Chondrocyte (in vitro differentiated cells): ENCODE data around the gene H2BK1. TPM values are rescaled to one million over a fixed set of nuclear protein-coding genes. Genes with fewer than 3 reads are reported as not detected.

Experiments used
- DNase-seq: peaks from one replicate; pipeline ENCODE4 v3.0.0; 2021; ENCODE audit warnings: mixed read lengths, low spot score
- H3K27ac Mint-ChIP-seq: one replicate; pipeline ENCODE4 v1.8.0; 2021; ENCODE audit warnings: mild to moderate bottlenecking, moderate library complexity, mixed read lengths; ENCODE audit not compliant: unreplicated experiment
- H3K27me3 Mint-ChIP-seq: 2 replicates; pipeline ENCODE4 v1.8.0; 2021; ENCODE audit warnings: low read depth, mixed read lengths
- H3K36me3 Mint-ChIP-seq: 2 replicates; pipeline ENCODE4 v1.8.0; 2021; ENCODE audit warnings: low read depth, mixed read lengths
- H3K4me1 Mint-ChIP-seq: 2 replicates; pipeline ENCODE4 v1.8.0; 2021; ENCODE audit warnings: low read depth, mild to moderate bottlenecking, mixed read lengths
- H3K4me3 Mint-ChIP-seq: one replicate; pipeline ENCODE4 v1.8.0; 2021; ENCODE audit warnings: mild to moderate bottlenecking, moderate library complexity, mixed read lengths; ENCODE audit not compliant: unreplicated experiment
- H3K9me3 Mint-ChIP-seq: 2 replicates; pipeline ENCODE4 v1.8.0; 2021; ENCODE audit warnings: low read depth, mixed read lengths
- total RNA-seq: library from RNA; stranded (reverse); gene quantifications from 3 replicates; pipeline ENCODE4 v1.2.1, GENCODE V29; 2021
- TF ChIP-seq, protein P1 (sequence below): fragments of 200-600 bp; sonication (generic); IDR thresholded peaks from 2 replicates; pipeline ENCODE4 v1.5.0; 2021; ENCODE audit warnings: antibody characterized with exemption, mild to moderate bottlenecking, moderate library complexity

H2BK1 gene
- total RNA-seq, 1 donor from 2014 or later, result not detected

DNA sequence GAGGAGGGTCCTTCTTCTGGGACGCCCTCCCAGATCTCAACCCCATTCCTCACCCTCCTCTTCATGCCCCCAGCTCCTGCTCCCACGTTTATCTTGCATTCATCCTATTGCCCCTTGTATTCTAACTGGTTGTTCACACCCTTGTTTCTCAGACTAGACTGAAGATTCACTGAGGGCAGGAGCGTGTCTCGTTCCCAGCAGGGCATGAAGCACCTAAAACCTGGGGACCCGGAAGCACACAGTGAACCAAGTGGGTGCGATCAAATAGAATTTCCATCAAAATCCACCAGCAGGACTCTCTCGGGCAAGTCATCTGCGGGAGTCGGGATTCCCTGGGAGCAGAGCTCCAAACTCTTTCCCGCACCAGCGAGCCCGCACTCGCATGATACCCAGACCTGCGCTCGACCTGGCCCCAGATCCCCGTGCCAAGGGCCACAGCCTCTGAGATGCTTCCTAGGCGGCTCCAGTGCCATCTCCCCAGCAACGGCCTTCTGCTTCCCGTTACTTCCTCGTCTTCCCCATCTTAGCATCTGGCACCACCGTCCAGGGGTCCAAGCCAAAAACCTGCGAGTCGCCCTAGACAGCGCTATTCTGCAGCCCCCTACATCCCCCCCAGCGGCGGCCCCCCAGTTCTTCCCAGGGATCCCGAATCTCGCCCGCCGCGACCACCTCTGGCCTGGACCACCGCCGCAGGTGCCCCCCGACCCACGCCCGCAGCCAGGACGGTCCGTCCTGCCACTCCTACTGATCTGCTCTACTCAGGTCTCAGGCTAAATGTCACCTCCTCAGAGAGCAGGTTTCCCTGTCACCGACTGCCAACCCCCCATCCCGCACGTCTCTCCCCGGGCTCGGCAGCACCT is 36.7 kb downstream of the H2BK1 start:
- no peak overlapping the region for H3K4me3 Mint-ChIP-seq
- H3K27ac Mint-ChIP-seq, result no peak overlapping the region
- TF ChIP-seq, protein P1, sequence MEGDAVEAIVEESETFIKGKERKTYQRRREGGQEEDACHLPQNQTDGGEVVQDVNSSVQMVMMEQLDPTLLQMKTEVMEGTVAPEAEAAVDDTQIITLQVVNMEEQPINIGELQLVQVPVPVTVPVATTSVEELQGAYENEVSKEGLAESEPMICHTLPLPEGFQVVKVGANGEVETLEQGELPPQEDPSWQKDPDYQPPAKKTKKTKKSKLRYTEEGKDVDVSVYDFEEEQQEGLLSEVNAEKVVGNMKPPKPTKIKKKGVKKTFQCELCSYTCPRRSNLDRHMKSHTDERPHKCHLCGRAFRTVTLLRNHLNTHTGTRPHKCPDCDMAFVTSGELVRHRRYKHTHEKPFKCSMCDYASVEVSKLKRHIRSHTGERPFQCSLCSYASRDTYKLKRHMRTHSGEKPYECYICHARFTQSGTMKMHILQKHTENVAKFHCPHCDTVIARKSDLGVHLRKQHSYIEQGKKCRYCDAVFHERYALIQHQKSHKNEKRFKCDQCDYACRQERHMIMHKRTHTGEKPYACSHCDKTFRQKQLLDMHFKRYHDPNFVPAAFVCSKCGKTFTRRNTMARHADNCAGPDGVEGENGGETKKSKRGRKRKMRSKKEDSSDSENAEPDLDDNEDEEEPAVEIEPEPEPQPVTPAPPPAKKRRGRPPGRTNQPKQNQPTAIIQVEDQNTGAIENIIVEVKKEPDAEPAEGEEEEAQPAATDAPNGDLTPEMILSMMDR, result no peak
- H3K36me3 Mint-ChIP-seq, result no peaks in the 10 kb centered on the region
- no peak for DNase-seq
- H3K4me1 Mint-ChIP-seq, result peaks cover under 1% of the 10 kb centered on the region
- no peaks in the 10 kb centered on the region for H3K9me3 Mint-ChIP-seq
- peaks cover 48% of the 10 kb centered on the region for H3K27me3 Mint-ChIP-seq

DNA sequence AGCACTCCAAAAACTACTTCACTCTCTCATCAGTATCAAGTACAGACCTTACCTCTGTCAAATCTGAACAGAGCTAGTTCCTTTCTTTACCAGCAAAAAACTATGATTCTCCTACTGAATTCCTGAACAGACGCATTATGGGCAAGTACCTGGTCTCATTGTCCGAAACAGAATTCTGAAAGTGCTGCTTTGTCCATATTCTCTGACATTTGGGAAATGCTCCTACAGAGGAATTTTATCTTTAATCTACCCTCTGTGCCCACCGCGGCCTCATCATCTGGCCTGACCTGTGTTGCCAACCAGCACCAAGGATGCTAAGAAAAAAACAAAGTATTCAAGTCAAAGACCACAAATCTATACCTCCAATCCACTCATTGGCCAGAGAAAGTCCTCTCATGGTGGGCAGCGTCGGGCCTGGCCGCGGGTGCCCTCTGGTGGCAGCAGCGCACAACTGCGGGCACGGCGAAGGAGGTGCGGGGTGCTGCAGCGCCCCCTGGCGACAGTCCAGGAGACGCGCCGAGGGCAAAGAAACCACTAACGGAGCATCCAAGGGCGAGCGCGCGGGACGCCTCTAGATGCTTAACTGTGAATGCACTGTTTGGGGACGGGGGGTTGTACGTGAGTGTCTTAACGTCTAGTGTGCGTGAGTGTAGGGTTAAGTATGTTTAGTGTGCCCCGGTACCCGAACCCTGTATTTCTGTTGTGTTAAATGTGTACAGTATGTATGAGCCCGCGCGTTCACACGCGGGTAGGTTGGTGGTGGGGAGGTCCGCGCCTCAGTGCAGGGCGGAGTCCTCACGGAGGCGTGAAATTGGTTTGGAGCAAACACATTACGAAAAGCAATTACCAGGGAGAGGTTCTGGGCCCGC is 37.8 kb downstream of the H2BK1 start:
- no peaks in the 10 kb centered on the region for H3K36me3 Mint-ChIP-seq
- TF ChIP-seq, protein P1, result peak; percentile 100
- no peaks in the 10 kb centered on the region for H3K9me3 Mint-ChIP-seq
- H3K27me3 Mint-ChIP-seq, result peaks cover 43% of the 10 kb centered on the region
- no peak for DNase-seq
- H3K4me1 Mint-ChIP-seq, result peaks cover 5% of the 10 kb centered on the region
- H3K4me3 Mint-ChIP-seq, result no peak overlapping the region
- no peak overlapping the region for H3K27ac Mint-ChIP-seq

DNA sequence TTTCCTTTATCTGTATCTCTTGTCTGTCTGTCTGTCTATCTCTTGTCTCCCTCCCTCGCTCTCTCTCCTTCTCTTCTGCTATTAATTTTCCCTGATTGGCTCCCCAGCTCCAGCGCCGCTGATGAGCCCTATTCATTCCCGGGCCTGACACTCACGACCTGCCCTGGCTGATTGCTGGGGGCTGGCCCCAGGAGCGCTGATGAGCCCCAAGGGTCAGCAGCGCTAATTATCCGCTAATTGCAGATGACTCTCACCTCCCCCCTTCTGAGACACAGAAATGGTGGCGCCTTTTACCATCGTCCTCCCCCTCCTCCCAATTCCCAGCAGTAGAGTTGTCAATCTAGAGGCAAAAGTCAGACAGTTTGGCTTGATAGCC is 41.5 kb downstream of the H2BK1 start:
- Mint-ChIP-seq H3K4me1 (peaks cover 5% of the 10 kb centered on the region), H3K4me3 (peak overlapping the region; percentile 50), H3K9me3 (no peaks in the 10 kb centered on the region), H3K27ac (no peak overlapping the region), H3K36me3 (no peaks in the 10 kb centered on the region), H3K27me3 (peaks cover 37% of the 10 kb centered on the region)
- no peak for DNase-seq
- TF ChIP-seq, protein P1, result no peak

DNA sequence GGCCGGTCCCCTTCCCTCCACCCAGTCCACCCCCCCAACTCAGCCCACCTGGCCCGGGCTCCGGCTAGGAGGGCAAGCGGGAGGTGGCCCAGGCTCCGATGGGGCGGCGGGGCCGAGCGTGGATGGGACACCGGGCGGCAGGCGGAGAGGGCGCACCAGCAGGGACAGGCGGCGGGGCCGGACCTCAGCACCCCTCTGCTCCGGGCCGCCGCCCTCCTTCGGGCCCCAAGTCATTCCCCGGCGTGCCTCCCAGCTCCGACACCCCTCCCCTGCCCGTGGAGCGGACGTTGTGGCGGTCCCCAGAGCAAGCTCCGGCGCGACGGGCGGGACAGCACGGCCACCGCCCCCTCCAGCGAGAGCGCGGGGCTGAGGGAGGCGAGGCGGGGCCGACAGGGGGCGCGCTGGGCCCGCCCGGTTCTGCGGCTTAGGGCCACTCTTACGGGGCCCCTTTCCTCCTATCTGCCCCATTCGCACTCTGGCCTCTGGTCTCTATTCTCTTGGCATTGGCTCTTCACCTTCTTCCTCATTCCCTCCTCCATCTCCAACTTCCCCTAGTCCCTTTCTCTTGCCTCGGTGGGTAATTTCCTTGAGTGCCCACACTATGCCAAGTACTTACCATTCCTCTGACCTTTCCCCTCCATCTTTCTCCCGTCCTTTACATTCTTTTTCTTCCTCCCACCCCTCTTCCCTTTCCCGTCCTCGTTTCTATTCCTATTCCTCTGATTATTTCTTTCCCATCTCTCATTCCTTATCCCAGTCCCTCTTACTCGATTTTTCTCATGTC is 42.1 kb downstream of the H2BK1 start:
- Mint-ChIP-seq H3K27me3 (peaks cover 33% of the 10 kb centered on the region), H3K4me3 (peak overlapping the region; percentile 50), H3K27ac (no peak overlapping the region), H3K9me3 (no peaks in the 10 kb centered on the region), H3K36me3 (no peaks in the 10 kb centered on the region), H3K4me1 (peaks cover 5% of the 10 kb centered on the region)
- TF ChIP-seq, protein P1, result peak; percentile 81
- no peak for DNase-seq
